T-cell (primary cell): ENCODE measurements around the gene KCNS1. TPM values are rescaled to one million over a fixed set of nuclear protein-coding genes. Genes with fewer than 3 reads are reported as not detected.

Experiments used
- ATAC-seq, 4 experiments: fragments of 200-7000 bp in 3 of 4; fragments of 150-1000 bp in 1 of 4; cut with Tn5 transposase; replicated peaks in 1 of 4; 1 replicate in 3 of 4; 2 replicates in 1 of 4; pipeline ENCODE4 v1.10.0; 2021; ENCODE audit warnings: moderate library complexity in 3 of 4, mild to moderate bottlenecking in 2 of 4, moderate number of reproducible peaks in 1 of 4
- CTCF ChIA-PET, 2 donors: fragments of 300-600 bp; sonication (Branson Sonifier 250); formaldehyde crosslinking; loops; one replicate each; lab custom pipeline; 2022; ENCODE audit warnings: antibody characterized with exemption in 2 of 2; lab: Charles Lee
- POLR2A ChIA-PET, 2 donors: fragments of 300-600 bp; sonication (Branson Sonifier 250); formaldehyde crosslinking; loops; one replicate each; lab custom pipeline; 2022; ENCODE audit warnings: antibody characterized with exemption in 2 of 2; lab: Charles Lee
- DNase-seq, 35 experiments: peaks; one replicate each; pipeline versions ENCODE4 v3.0.0 to v3.0.0-alpha.2; 2013 to 2023
- H3K27ac ChIP-seq: one replicate; pipeline ENCODE4 v1.5.1; 2013; ENCODE audit warnings: low read length
- H3K27me3 ChIP-seq, 2 experiments: replicated peaks in 1 of 2; 1 replicate in 1 of 2; 2 replicates in 1 of 2; pipeline versions ENCODE4 v1.6.1 to v1.7.0; 2013; ENCODE audit warnings: low read length in 1 of 2, mixed read lengths in 1 of 2; ENCODE audit not compliant: control insufficient read depth in 2 of 2, insufficient read depth in 2 of 2; ENCODE audit errors: extremely low read depth in 1 of 2
- H3K36me3 ChIP-seq, 2 donors: 1 replicate in 1 of 2; 2 replicates in 1 of 2; pipeline versions ENCODE4 v1.6.1 to v1.7.0; 2013; ENCODE audit warnings: low read length in 1 of 2; ENCODE audit not compliant: control insufficient read depth in 2 of 2, insufficient read depth in 1 of 2; ENCODE audit errors: extremely low read depth in 1 of 2
- H3K4me1 ChIP-seq, 2 experiments: 1 replicate in 1 of 2; 2 replicates in 1 of 2; pipeline versions ENCODE4 v1.6.1 to v1.7.0; 2013; ENCODE audit warnings: low read length in 2 of 2, mixed read lengths in 1 of 2; ENCODE audit not compliant: insufficient read depth in 2 of 2, control insufficient read depth in 1 of 2; ENCODE audit errors: extremely low read depth in 1 of 2
- H3K4me3 ChIP-seq, 2 donors: 1 replicate in 1 of 2; 2 replicates in 1 of 2; pipeline versions ENCODE4 v1.5.1 to v1.7.0; 2013; ENCODE audit warnings: mild to moderate bottlenecking in 2 of 2, low read length in 1 of 2, moderate library complexity in 1 of 2; ENCODE audit not compliant: control insufficient read depth in 1 of 2; ENCODE audit errors: extremely low read depth in 1 of 2
- H3K9me3 ChIP-seq: 2 replicates; pipeline ENCODE4 v1.7.0; 2013
- H3K27ac Mint-ChIP-seq, 2 donors: one replicate each; pipeline ENCODE4 v1.8.0; 2020 to 2021; ENCODE audit warnings: mild to moderate bottlenecking in 2 of 2, mixed read lengths in 2 of 2
- H3K27me3 Mint-ChIP-seq, 2 donors: one replicate each; pipeline ENCODE4 v1.8.0; 2021 to 2022; ENCODE audit warnings: mixed read lengths in 2 of 2
- H3K36me3 Mint-ChIP-seq: one replicate; pipeline ENCODE4 v1.8.0; 2021; ENCODE audit warnings: mixed read lengths
- H3K4me1 Mint-ChIP-seq, 3 donors: one replicate each; pipeline ENCODE4 v1.8.0; 2020 to 2022; ENCODE audit warnings: mixed read lengths in 3 of 3, mild to moderate bottlenecking in 1 of 3
- H3K4me3 Mint-ChIP-seq, 3 donors: one replicate each; pipeline ENCODE4 v1.8.0; 2020 to 2022; ENCODE audit warnings: mild to moderate bottlenecking in 3 of 3, mixed read lengths in 3 of 3, moderate library complexity in 3 of 3
- H3K9me3 Mint-ChIP-seq, 3 donors: one replicate each; pipeline ENCODE4 v1.8.0; 2020 to 2022; ENCODE audit warnings: mixed read lengths in 3 of 3
- WGBS: methylation state at CpG from one replicate; pipeline ENCODE4 v1.1.5; 2013; ENCODE audit warnings: missing lambda C conversion rate; ENCODE audit not compliant: insufficient coverage; 5-methylcytosine and 5-hydroxymethylcytosine counted together
- total RNA-seq, 35 experiments: library from RNA in 6 of 35; stranded (reverse) in 6 of 35; fragments of 120-200 nt in 1 of 35; gene quantifications; one replicate each; pipeline versions ENCODE4 v1.2.1 to v1.2.4 and lab custom pipeline; 2013 to 2026

Gene KCNS1
- total RNA-seq, 5 donors from 2014 or later (not counting 1 experiment from before 2014, with no cell fraction given): 0.09 TPM; not detected in 4

DNA sequence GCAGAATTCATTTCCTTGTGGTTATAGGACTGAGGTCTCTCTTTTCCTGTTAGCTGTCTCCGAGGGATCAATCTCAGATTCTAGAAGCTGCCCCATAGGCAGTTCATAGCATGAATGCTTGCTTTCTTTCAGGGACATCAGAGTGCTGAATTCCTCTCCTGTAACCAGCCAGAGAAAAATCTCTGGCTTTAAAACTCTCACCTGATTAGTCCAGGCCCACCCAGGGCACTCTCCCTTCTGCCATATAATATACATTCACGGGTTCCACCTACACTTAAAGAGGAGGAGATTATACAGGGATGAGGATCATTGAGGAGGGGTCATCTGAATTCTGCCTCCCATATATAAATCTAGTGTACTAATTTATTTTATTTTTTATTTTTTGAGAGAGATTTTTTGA is 2.1 kb upstream of the KCNS1 start:
- Mint-ChIP-seq H3K36me3 (no peaks in the 10 kb centered on the region), H3K27ac (no peak overlapping the region), H3K4me3 (no peak overlapping the region), H3K4me1 (peaks cover 0 to 13% (median 13%) of the 10 kb centered on the region in 3 donors), H3K27me3 (peaks cover 39 to 43% of the 10 kb centered on the region in 2 donors), H3K9me3 (no peaks in the 10 kb centered on the region)
- H3K27me3 ChIP-seq: peaks cover 17 to 30% of the 10 kb centered on the region in 2 experiments
- H3K27ac ChIP-seq: no peak overlapping the region
- no peak overlapping the region for H3K4me3 ChIP-seq
- POLR2A ChIA-PET: no interaction called here
- H3K9me3 ChIP-seq: no peaks in the 10 kb centered on the region
- 50% methylated on average over 1 of the region's 2 CpGs for WGBS
- peaks cover 0 to 12% of the 10 kb centered on the region in 2 experiments for H3K4me1 ChIP-seq
- CTCF ChIA-PET: interaction anchor here in 1 of 2 donors (0.5 to 0.6 kb wide), 2 partner anchors 62 to 91 kb away, joined by 3 read pairs; no protein-coding TSS in a partner anchor
- ATAC-seq: no peak
- DNase-seq: no peak
- no peaks in the 10 kb centered on the region for H3K36me3 ChIP-seq

DNA sequence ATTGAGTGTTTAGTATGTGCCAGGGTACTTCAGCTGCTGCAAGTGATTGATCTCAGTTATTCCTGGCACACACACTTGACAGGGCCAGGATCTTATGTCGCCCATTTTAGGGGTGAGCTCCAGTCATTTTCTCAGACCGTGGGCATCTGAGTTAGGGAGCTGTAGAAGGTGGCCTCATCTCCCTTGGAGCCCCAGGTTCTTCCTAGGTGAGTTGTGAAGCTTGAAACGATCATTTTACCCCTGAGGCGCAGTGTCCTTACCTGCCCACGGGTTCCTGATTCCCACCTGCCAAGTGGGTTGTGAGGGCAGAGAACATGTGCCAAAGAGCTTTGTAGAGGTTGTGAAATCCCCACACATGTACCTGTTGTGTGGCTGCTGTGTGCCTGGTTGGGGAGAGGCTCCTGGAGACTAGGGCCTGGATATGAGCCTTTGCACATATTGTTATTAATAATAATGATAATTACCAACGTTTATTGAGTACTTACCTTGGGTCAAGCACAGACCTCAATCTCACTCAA is 465 bp upstream of the KCNS1 start:
- ChIA-PET POLR2A (no interaction called here), CTCF (interaction anchor here in 1 of 2 donors (0.9 kb wide), 1 partner anchor 57 kb away, joined by 3 read pairs; no protein-coding TSS in a partner anchor)
- Histone ChIP-seq H3K27ac (no peak overlapping the region), H3K36me3 (no peaks in the 10 kb centered on the region), H3K9me3 (no peaks in the 10 kb centered on the region), H3K27me3 (peaks cover 14 to 41% of the 10 kb centered on the region in 2 experiments), H3K4me1 (peaks cover 0 to 20% of the 10 kb centered on the region in 2 experiments), H3K4me3 (no peak overlapping the region)
- Mint-ChIP-seq H3K27me3 (peaks cover 49 to 50% of the 10 kb centered on the region in 2 donors), H3K4me3 (peak overlapping the region in 1 of 3 donors; percentile 4), H3K9me3 (no peaks in the 10 kb centered on the region), H3K4me1 (peaks cover 4 to 18% (median 17%) of the 10 kb centered on the region in 3 donors), H3K36me3 (no peaks in the 10 kb centered on the region), H3K27ac (no peak overlapping the region)
- ATAC-seq (no peak), DNase-seq (no peak)
- WGBS: 60% methylated on average over 3 of the region's 6 CpGs

- no peak overlapping the region for H3K27ac Mint-ChIP-seq
- H3K4me1 Mint-ChIP-seq: peaks cover 4 to 24% (median 21%) of the 10 kb centered on the region in 3 donors
- H3K27me3 ChIP-seq: peaks cover 14 to 45% of the 10 kb centered on the region in 2 experiments
- H3K4me3 Mint-ChIP-seq: peak overlapping the region; percentile 1 to 71 (median 3)
- WGBS: 13% methylated on average over 86 of the region's 91 CpGs
- no peaks in the 10 kb centered on the region for H3K9me3 Mint-ChIP-seq
- no peaks in the 10 kb centered on the region for H3K9me3 ChIP-seq
- peak overlapping the region in 1 of 2 donors; percentile 66 for H3K4me3 ChIP-seq
- DNase-seq: peak in 9 of 35 experiments; percentile 9 to 45 (median 18)
- H3K36me3 Mint-ChIP-seq: no peaks in the 10 kb centered on the region
- ChIA-PET CTCF (interaction anchor here (0.9 to 1.5 kb wide), 3 partner anchors 54 to 673 kb away, joined by 3 to 4 read pairs (median 3); no protein-coding TSS in a partner anchor), POLR2A (no interaction called here)
- H3K4me1 ChIP-seq: peaks cover 0 to 20% of the 10 kb centered on the region in 2 experiments
- no peaks in the 10 kb centered on the region for H3K36me3 ChIP-seq
- no peak overlapping the region for H3K27ac ChIP-seq
- peaks cover 43 to 53% of the 10 kb centered on the region in 2 donors for H3K27me3 Mint-ChIP-seq
- ATAC-seq: peak; percentile 11 to 28 (median 26)
These were observed 2.7 kb downstream of the KCNS1 start for GRCh38 chr20:45098103-45098773.

GRCh38 chr20:45097485-45098102 is 3.3 kb downstream of the KCNS1 start:
- Mint-ChIP-seq H3K27me3 (peaks cover 40 to 50% of the 10 kb centered on the region in 2 donors), H3K4me1 (peaks cover 4 to 24% (median 21%) of the 10 kb centered on the region in 3 donors), H3K4me3 (peak overlapping the region; percentile 34 to 71 (median 53)), H3K36me3 (no peaks in the 10 kb centered on the region), H3K27ac (peak overlapping the region in 1 of 2 donors; percentile 11), H3K9me3 (no peaks in the 10 kb centered on the region)
- Histone ChIP-seq H3K36me3 (no peaks in the 10 kb centered on the region), H3K27ac (no peak overlapping the region), H3K4me1 (peaks cover 0 to 20% of the 10 kb centered on the region in 2 experiments), H3K27me3 (peaks cover 14 to 45% of the 10 kb centered on the region in 2 experiments), H3K9me3 (no peaks in the 10 kb centered on the region), H3K4me3 (peak overlapping the region in 1 of 2 donors; percentile 66)
- peak; percentile 41 to 61 (median 50) for ATAC-seq
- DNase-seq: peak in 26 of 35 experiments; percentile 12 to 63 (median 34)
- 29% methylated on average over 55 of the region's 56 CpGs for WGBS
- ChIA-PET CTCF (interaction anchor here (0.9 to 2.7 kb wide), 4 partner anchors 53 to 673 kb away, joined by 3 to 26 read pairs (median 4); no protein-coding TSS in a partner anchor), POLR2A (interaction anchor here in 1 of 2 donors (0.6 kb wide), 1 partner anchor 30 kb away, joined by 3 read pairs; no protein-coding TSS in a partner anchor)

DNA sequence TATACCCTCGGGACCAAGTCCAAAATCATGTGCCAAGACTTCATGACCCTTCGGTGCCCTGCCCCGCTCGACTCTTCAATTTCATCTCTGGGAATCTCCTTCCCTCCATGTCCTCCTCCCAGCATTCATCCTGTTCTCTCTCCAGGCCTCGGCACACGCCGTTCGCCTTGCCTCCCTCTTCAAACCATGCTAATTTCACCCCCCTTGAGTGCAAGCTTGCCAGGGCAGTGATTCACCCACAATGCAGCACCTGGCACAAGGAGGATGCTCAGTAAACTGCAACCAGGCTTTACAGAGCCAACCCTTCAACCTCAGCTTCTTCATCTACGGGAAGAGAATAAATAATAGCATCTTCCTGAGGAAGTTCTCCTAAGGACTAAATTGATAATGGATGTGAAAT is 4.1 kb downstream of the KCNS1 start:
- POLR2A ChIA-PET: interaction anchor here in 1 of 2 donors (0.6 kb wide), 1 partner anchor 29 kb away, joined by 3 read pairs; no protein-coding TSS in a partner anchor
- no peak overlapping the region for H3K4me3 ChIP-seq
- H3K36me3 ChIP-seq: no peaks in the 10 kb centered on the region
- ATAC-seq: no peak
- H3K27ac ChIP-seq: no peak overlapping the region
- Mint-ChIP-seq H3K27me3 (peaks cover 34 to 46% of the 10 kb centered on the region in 2 donors), H3K27ac (no peak overlapping the region), H3K4me1 (peaks cover 4 to 24% (median 21%) of the 10 kb centered on the region in 3 donors), H3K36me3 (no peaks in the 10 kb centered on the region), H3K9me3 (no peaks in the 10 kb centered on the region), H3K4me3 (no peak overlapping the region)
- H3K27me3 ChIP-seq: peaks cover 14 to 42% of the 10 kb centered on the region in 2 experiments
- CTCF ChIA-PET: interaction anchor here (0.8 to 2.8 kb wide), 13 partner anchors 9 to 674 kb away, joined by 3 to 26 read pairs (median 4); no protein-coding TSS in a partner anchor
- whole genome bisulfite sequencing: 89% methylated on average over 8 of the region's 9 CpGs
- DNase-seq: no peak
- peaks cover 0 to 20% of the 10 kb centered on the region in 2 experiments for H3K4me1 ChIP-seq
- H3K9me3 ChIP-seq: no peaks in the 10 kb centered on the region
